Retinal pigment epithelial cell (primary cell): ENCODE measurements around the gene SAMD13.
"Not testable (repeated sequence)": the region's sequence is repeated elsewhere in the genome, so short reads cannot be mapped to it uniquely, and the experiment has no call there.

Experiments used
- DNase-seq: peaks from one replicate; pipeline ENCODE4 v3.0.0-alpha.2; 2010; ENCODE audit warnings: low read depth
- H3K4me3 ChIP-seq: 2 replicates; pipeline ENCODE4 v1.5.1; 2011; ENCODE audit warnings: mild to moderate bottlenecking, low read length, control low read depth, moderate library complexity
- TF ChIP-seq, protein P1 (sequence below): conservative IDR thresholded peaks from 2 replicates; pipeline ENCODE4 v1.5.1; 2011; ENCODE audit warnings: low read depth, low read length, control low read depth, inconsistent platforms

SAMD13 gene

DNA sequence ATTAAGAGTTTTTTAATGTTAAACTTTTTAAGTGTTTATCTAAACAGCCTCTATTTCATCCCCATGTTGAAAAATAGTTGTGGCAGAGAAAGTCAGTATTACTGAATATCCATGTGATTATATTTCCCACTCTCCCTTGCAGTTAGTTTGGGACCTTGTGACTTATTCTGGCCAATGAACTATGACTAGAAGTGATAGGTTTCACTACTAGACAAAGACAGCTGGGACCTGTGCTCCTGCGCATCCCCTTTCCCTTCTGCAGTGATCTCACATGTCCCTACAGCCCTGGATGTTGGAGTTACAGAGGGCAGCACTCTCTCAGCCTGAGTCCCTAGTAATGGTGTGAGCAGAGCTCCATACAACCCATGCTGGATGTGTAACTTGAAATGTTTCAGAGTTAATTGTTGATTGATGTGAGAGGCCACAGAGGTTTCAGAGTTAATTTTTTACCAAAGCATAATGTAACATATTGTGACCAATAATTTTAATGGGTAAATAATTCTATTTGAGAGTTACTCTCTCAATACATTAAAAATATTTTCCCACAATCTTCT lies 18.7 kb upstream of the SAMD13 start:
- TF ChIP-seq, protein P1, sequence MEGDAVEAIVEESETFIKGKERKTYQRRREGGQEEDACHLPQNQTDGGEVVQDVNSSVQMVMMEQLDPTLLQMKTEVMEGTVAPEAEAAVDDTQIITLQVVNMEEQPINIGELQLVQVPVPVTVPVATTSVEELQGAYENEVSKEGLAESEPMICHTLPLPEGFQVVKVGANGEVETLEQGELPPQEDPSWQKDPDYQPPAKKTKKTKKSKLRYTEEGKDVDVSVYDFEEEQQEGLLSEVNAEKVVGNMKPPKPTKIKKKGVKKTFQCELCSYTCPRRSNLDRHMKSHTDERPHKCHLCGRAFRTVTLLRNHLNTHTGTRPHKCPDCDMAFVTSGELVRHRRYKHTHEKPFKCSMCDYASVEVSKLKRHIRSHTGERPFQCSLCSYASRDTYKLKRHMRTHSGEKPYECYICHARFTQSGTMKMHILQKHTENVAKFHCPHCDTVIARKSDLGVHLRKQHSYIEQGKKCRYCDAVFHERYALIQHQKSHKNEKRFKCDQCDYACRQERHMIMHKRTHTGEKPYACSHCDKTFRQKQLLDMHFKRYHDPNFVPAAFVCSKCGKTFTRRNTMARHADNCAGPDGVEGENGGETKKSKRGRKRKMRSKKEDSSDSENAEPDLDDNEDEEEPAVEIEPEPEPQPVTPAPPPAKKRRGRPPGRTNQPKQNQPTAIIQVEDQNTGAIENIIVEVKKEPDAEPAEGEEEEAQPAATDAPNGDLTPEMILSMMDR, result no peak
- no peak for DNase-seq
- H3K4me3 ChIP-seq, result no peak overlapping the region

DNA sequence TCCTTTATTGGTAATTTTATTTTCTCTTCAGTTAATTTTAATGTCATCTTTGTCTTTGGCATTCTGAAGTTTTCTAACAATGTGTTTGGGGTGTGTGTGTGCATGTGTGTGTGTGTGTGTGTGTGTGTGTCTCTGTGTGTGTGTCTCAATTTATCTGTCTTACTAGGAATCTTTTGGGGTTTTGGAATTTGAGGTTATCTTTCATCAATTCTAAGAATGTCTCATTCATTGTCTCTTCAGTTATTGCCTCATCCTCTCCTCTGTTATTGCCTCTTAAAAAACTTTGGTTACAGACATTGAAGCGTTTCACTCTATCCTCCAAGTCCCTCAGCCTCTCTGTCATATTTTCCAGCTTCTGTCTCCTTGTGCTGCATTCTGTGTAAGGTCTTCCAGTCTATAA lies 18.1 kb upstream of the SAMD13 start:
- TF ChIP-seq, protein P1, result no peak
- DNase-seq, result no peak
- H3K4me3 ChIP-seq, result no peak overlapping the region

DNA sequence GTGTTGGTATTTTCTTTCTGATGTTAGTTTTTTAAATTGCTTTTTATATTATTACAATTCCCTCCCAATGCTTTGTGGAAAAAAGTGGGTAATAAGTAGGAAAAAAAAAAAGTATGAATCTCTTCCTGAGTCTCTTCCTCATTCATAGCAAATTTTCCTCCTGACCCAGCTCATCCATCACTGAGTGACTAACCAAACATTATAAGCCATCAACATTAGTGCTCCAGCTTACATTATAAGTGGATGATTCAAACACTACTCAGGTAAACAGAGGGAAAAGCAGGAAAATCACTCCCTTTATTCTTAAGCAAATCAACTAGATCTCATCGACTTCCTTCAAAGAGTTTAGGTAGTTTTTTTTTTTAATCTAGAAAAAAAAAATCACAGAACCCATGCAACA lies 15.4 kb upstream of the SAMD13 start:
- DNase-seq, result no peak
- TF ChIP-seq, protein P1, result no peak
- H3K4me3 ChIP-seq, result no peak overlapping the region

DNA sequence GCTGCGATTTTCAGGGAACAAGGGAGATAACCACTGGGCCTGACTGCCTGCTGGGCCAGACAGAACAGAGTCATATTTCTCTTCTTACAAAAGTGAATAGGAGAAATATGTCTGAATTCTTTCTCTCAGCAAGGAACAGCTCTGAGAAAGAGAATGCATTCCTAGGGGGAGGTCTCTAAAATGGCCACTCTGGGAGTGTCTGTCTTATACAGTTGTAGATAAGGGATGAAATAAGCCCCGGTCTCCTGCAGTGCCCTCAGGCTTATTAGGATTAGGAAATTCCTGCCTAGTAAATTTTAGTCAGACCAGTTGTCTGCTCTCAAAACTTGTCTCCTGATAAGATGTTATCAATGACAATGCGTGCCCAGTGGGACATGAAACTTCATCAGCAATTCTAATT lies 14.1 kb upstream of the SAMD13 start:
- DNase-seq, result not testable (repeated sequence)

DNA sequence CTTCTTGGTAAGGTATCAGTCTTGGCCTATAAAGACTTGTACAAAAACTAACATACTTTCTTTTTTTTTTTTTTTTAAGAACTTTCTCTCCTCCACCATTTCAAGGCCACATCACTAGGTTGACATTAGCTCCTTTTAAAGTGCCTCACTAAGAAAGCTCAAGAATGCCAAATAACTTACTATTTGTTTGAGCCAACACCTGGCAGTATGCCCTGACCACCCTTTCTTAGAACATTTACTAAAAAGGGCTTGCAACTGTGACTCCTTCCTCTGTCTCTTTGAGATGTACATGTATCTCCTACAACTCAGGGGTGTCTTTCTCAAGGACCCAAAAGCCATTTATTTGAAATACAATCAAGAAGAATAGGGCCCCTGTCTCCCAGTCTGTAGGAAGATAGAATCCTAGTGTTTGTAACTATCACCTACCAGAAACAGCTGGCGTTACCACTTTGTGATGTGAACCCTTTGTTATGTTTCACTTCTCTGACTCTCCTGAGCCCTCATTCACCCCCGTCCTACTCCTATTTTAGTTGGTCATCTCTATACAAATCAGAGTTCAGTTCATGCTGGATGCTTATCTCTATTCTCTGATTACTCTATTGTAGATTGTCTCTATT lies 12.2 kb upstream of the SAMD13 start:
- no peak for DNase-seq
- H3K4me3 ChIP-seq, result no peak overlapping the region
- TF ChIP-seq, protein P1, result no peak

More for the DNA sequence above, 14.1 kb upstream of the SAMD13 start:
- H3K4me3 ChIP-seq, result not testable (repeated sequence)

DNA sequence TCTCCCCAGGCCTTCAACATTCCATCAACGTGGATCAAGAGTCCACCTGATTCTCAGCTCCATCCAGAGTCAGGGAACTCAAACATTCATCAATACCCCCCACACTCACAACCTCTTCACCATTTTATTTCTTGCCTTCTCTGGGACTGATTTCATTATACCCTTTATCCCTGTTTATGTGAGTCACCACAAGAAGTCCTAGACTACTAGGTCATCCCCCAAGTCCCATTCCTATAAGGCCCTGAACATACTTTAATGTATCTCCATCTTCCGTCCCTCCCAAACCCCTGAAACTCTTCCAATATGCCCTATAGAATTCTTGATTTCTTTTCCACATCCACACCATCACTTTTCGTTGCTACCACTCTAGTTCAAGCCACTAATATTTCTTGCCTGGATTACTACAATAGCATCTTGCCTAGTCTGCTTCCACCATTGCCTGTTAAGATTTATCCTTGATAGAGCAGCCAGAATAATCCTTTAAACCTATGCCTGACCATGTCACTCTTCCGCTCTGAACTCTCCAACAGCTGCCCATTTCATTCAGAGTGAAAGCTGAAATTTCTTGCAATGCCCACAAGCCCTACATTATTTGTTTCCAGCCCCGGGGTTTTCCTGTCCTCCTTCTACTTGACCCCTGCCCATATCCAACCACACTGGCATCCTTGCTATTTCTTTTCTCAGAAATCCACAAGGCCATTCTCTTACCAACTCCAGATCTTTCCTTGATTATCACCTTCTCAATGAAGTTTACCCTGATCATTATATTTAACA lies 9.4 kb upstream of the SAMD13 start:
- no peak overlapping the region for H3K4me3 ChIP-seq
- TF ChIP-seq, protein P1, result no peak

DNA sequence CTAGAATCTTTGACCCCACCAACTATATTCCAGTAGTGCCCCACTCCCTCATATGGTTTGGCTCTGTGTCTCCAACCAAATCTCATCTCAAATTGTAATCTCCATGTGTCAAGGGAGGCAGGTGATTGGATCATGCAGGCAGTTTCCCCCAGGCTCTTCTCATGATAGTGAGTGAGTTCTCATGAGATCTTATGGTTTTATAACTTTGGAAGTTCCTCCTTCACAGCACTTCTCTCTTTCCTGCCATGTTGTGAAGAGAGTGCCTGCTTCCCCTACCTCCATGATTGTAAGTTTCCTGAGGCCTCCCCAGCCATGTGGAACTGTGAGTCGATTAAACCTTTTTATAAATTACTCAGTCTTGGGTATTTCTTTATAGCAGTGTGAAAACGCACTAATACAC lies 7.7 kb upstream of the SAMD13 start:
- DNase-seq, result no peak
- H3K4me3 ChIP-seq, result no peak overlapping the region
- TF ChIP-seq, protein P1, result no peak

More for the DNA sequence above, 9.4 kb upstream of the SAMD13 start:
- DNase-seq, result no peak
